ENCODE measurements around the gene RASGRF2. TPM values are rescaled to one million over a fixed set of nuclear protein-coding genes. Genes with fewer than 3 reads are reported as not detected.

RASGRF2 gene
- total and polyA plus RNA-seq, 2 of the 13 experiments (the other 11 are each of a cell fraction or from before 2014, with no cell fraction given), result 23.6 to 29.0 TPM

- 89% methylated on average over 8 of the region's 8 CpGs for WGBS (ENCODE audit: low lambda C conversion rate)
- no peak for DNase-seq (ENCODE audit: low spot score)
These were observed 270.3 kb downstream of the RASGRF2 start for GRCh38 chr5:81230416-81230815.

More at GRCh38 chr5:81230416-81230815, 270.3 kb downstream of the RASGRF2 start:
- Histone ChIP-seq H3K4me3 (replicated peaks in 1 of 3; ENCODE audit: insufficient read depth in 1 of 3, low read depth in 2 of 3, low read length in 3 of 3) (no peak overlapping the region), H3K4me1 (ENCODE audit: insufficient read depth, low read length) (peaks cover 31% of the 10 kb centered on the region), H3K27ac (ENCODE audit: extremely low read length, insufficient read depth, low read length) (no peak overlapping the region), H4K20me1 (ENCODE audit: insufficient read depth, low read length) (no peaks in the 10 kb centered on the region), H2AFZ (ENCODE audit: low read length) (no peak overlapping the region), H3K27me3 (ENCODE audit: control insufficient read depth in 1 of 2, insufficient read depth in 2 of 2, low read length in 2 of 2) (no peaks in the 10 kb centered on the region), H3K9me3 (ENCODE audit: low read length) (no peaks in the 10 kb centered on the region), H3K79me2 (ENCODE audit: insufficient read depth, low read length) (no peaks in the 10 kb centered on the region), H3K4me2 (ENCODE audit: low read depth, low read length) (no peak overlapping the region), H3K9ac (ENCODE audit: insufficient read depth, low read depth, low read length) (no peak overlapping the region), H3K36me3 (replicated peaks in 1 of 2; ENCODE audit: control insufficient read depth in 1 of 2, insufficient read depth in 2 of 2, low read length in 2 of 2) (peaks cover 4 to 7% of the 10 kb centered on the region in 2 experiments; a peak in 2 of 5 replicates)
- in situ Hi-C loops (cut with HindIII; ENCODE audit: extremely low pct_ligation_motif_present, low pct_unique_long_range_greater_than_20kb), result no loop called here
- intact Hi-C loops (cut with micrococcal nuclease; ENCODE audit: unreplicated experiment), result loop anchor here (5.0 kb wide), 1 partner anchor 72 kb away; the partner anchor contains the start of gene ZCCHC9
- no peak for ATAC-seq
- FAIRE-seq, result no peak
- CTCF ChIA-PET (ENCODE audit: low intra/inter-chr PET ratio, low total read pairs), result no interaction called here
- TF ChIP-seq KLF15 (CRISPR knock-in tag; IDR thresholded peaks at IDR 0.05; ENCODE audit: borderline replicate concordance) (no peak), AHDC1 (CRISPR knock-in tag; IDR thresholded peaks at IDR 0.05; ENCODE audit: borderline replicate concordance) (no peak), ZNF782 (CRISPR knock-in tag; IDR thresholded peaks at IDR 0.05; ENCODE audit: borderline replicate concordance) (no peak), ZNF629 (CRISPR knock-in tag; conservative IDR thresholded peaks at IDR 0.05) (no peak), GRHL1 (CRISPR knock-in tag; conservative IDR thresholded peaks at IDR 0.05) (no peak), FOXP4 (CRISPR knock-in tag; IDR thresholded peaks at IDR 0.05) (no peak), ZFP37 (CRISPR knock-in tag; IDR thresholded peaks at IDR 0.05; ENCODE audit: borderline replicate concordance) (no peak), ZC3H13 (CRISPR knock-in tag; IDR thresholded peaks at IDR 0.05) (no peak), DMAP1 (CRISPR knock-in tag; IDR thresholded peaks at IDR 0.05) (no peak), CTCF (CRISPR knock-in tag; IDR thresholded peaks at IDR 0.05) (no peak), NCOA1 (CRISPR knock-in tag; IDR thresholded peaks at IDR 0.05) (no peak), HDAC1 (CRISPR knock-in tag; IDR thresholded peaks at IDR 0.05) (no peak), ZNF547 (CRISPR knock-in tag; IDR thresholded peaks at IDR 0.05) (no peak), NFKBIZ (CRISPR knock-in tag; IDR thresholded peaks at IDR 0.05) (no peak), MEIS1 (CRISPR knock-in tag; IDR thresholded peaks at IDR 0.05; ENCODE audit: borderline replicate concordance) (no peak)
- POLR2A ChIA-PET, result no interaction called here
- BruUV-seq (replicated peaks), result no TSS peak

All from HepG2 (cell line).